Spleen (tissue), 11 donors: Measurements from ENCODE around the gene CST9L. TPM values are rescaled to one million over a fixed set of nuclear protein-coding genes. Genes with fewer than 3 reads are reported as not detected.

Experiments used
- DNase-seq: peaks from one replicate; pipeline ENCODE4 v3.0.0-alpha.2; 2020
- H3K27ac ChIP-seq, 8 donors: fragments of 200-600 bp; sonication (generic) in 7 of 8; 1 replicate in 4 of 8; 2 replicates in 4 of 8; pipeline versions ENCODE4 v1.5.0 to v1.8.0; 2016 to 2021; ENCODE audit warnings: inconsistent platforms in 4 of 8, mild to moderate bottlenecking in 4 of 8, moderate library complexity in 1 of 8
- H3K27me3 ChIP-seq, 7 donors: fragments of 200-600 bp; sonication (generic) in 6 of 7; replicated peaks in 1 of 7; 1 replicate in 4 of 7; 2 replicates in 3 of 7; pipeline versions ENCODE4 v1.5.0 to v1.8.0; 2016 to 2021; ENCODE audit warnings: inconsistent platforms in 3 of 7, mild to moderate bottlenecking in 1 of 7
- H3K36me3 ChIP-seq, 6 donors: fragments of 200-600 bp; sonication (generic) in 5 of 6; 1 replicate in 4 of 6; 2 replicates in 2 of 6; pipeline versions ENCODE4 v1.5.0 to v1.8.0; 2016 to 2021; ENCODE audit warnings: inconsistent platforms in 2 of 6
- H3K4me1 ChIP-seq, 6 donors: fragments of 200-600 bp; sonication (generic) in 5 of 6; 1 replicate in 3 of 6; 2 replicates in 3 of 6; pipeline versions ENCODE4 v1.5.0 to v1.8.0; 2016 to 2021; ENCODE audit warnings: inconsistent platforms in 3 of 6
- H3K4me3 ChIP-seq, 8 donors: fragments of 200-600 bp; sonication (generic) in 7 of 8; 1 replicate in 4 of 8; 2 replicates in 4 of 8; pipeline versions ENCODE4 v1.5.0 to v1.8.0; 2016 to 2021; ENCODE audit warnings: inconsistent platforms in 4 of 8, mild to moderate bottlenecking in 4 of 8, moderate library complexity in 2 of 8
- H3K9me3 ChIP-seq, 8 donors: fragments of 200-600 bp; sonication (generic) in 7 of 8; 1 replicate in 4 of 8; 2 replicates in 4 of 8; pipeline versions ENCODE4 v1.5.0 to v1.8.0; 2016 to 2021; ENCODE audit warnings: inconsistent platforms in 4 of 8
- POLR2A ChIP-seq, 3 donors: fragments of 450-650 bp; IDR thresholded peaks; one replicate each; pipeline ENCODE4 v1.5.1; 2017; ENCODE audit warnings: antibody characterized with exemption in 3 of 3, mild to moderate bottlenecking in 1 of 3
- POLR2AphosphoS5 ChIP-seq, 3 donors: sonication (generic); formaldehyde crosslinking; IDR thresholded peaks; one replicate each; pipeline ENCODE4 v1.5.1; 2017; ENCODE audit warnings: antibody characterized with exemption in 3 of 3
- WGBS, 5 donors: extraction: QIAGEN DNeasy Blood & Tissue Kit in 3 of 5; methylation state at CpG; one replicate each; pipeline versions ENCODE4 v1.1.5 to v1.1.7; 2013 to 2018; 5-methylcytosine and 5-hydroxymethylcytosine counted together
- intact Hi-C: fragments of 100-400 bp; cut with DNase I; formaldehyde crosslinking; loops from one replicate; pipeline ENCODE4 v1.15.0; 2023; ENCODE audit warnings: low total_unique reads
- polyA plus RNA-seq, 3 donors: library from polyadenylated mRNA; stranded (reverse); fragments of 200-250 nt; gene quantifications; one replicate each; pipeline ENCODE4 v1.2.1, GENCODE V29; 2013
- total RNA-seq, 7 donors: library from RNA; depleted of rRNA in 3 of 7; stranded (reverse); fragments of >200 nt in 3 of 7; fragmentation: NEBNext Ultra II Directional in 4 of 7; extraction: Animal tissue kit (Norgen Biotek cat#: 25700) in 4 of 7; gene quantifications; one replicate each; pipeline versions ENCODE4 v1.1.0 to v1.2.1, GENCODE V29; 2016 to 2021
- TF ChIP-seq, protein P1 (sequence below), 11 experiments: fragments of 200-600 bp in 7 of 11; fragments of 450-650 bp in 4 of 11; sonication (generic) in 4 of 11; IDR thresholded peaks in 8 of 11; conservative IDR thresholded peaks in 3 of 11; 1 replicate in 7 of 11; 2 replicates in 4 of 11; pipeline versions ENCODE4 v1.4.0 to v1.8.0; 2016 to 2021; ENCODE audit warnings: antibody characterized with exemption in 11 of 11, inconsistent platforms in 4 of 11, mild to moderate bottlenecking in 1 of 11
- donor health status: healthy with polysubstance abuse.
- donor health status: DM: no; HTN: no; CAD: no; lungs with moderate emphysema.
- donor health status: DM: no; HTN: no; CAD: no.
- donor health status: Bipolar disorder and iron deficiency.
- donor health status: healthy.
- donor health status: DM: no; HTN: no; CAD: no.
- donor health status: DM: yes; HTN: yes; CAD: no.

CST9L gene
- total and polyA plus RNA-seq, 10 donors, result not detected

DNA sequence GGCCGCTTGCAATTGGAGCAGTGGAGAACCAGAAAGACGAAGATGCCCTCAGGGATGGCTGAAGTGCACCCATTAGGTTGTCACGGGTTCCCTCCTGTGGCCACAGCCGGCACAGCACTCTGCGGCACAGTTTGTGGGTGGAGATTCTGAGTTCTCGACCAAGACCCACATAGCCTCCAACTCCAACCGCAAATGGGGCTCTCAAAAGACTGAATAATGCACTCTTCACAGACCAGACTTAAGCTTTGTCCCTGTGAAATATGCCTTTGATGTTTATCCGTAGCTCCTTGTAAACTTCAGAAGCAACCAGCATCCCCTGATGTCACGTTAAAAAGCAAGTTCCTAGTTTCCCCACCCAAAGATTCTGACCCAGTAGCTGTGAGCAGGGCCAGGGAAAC, 38.4 kb upstream of the CST9L start:
- 8 to 10% (median 10%) methylated on average over 9 of the region's 9 CpGs for WGBS, 5 donors
- DNase-seq, result peak; percentile 88
- Histone ChIP-seq H3K4me1 (peaks cover 0 to 10% (median 0%) of the 10 kb centered on the region in 6 donors), H3K27me3 (peaks cover 0 to 23% (median 0%) of the 10 kb centered on the region in 7 donors), H3K9me3 (no peaks in the 10 kb centered on the region), H3K36me3 (no peaks in the 10 kb centered on the region), H3K4me3 (no peak overlapping the region), H3K27ac (no peak overlapping the region)
- intact Hi-C loops, result no loop called here
- TF ChIP-seq, protein P1, sequence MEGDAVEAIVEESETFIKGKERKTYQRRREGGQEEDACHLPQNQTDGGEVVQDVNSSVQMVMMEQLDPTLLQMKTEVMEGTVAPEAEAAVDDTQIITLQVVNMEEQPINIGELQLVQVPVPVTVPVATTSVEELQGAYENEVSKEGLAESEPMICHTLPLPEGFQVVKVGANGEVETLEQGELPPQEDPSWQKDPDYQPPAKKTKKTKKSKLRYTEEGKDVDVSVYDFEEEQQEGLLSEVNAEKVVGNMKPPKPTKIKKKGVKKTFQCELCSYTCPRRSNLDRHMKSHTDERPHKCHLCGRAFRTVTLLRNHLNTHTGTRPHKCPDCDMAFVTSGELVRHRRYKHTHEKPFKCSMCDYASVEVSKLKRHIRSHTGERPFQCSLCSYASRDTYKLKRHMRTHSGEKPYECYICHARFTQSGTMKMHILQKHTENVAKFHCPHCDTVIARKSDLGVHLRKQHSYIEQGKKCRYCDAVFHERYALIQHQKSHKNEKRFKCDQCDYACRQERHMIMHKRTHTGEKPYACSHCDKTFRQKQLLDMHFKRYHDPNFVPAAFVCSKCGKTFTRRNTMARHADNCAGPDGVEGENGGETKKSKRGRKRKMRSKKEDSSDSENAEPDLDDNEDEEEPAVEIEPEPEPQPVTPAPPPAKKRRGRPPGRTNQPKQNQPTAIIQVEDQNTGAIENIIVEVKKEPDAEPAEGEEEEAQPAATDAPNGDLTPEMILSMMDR (IDR thresholded peaks at IDR 0.05 in 8 of 11, conservative IDR thresholded peaks at IDR 0.05 in 3 of 11), result peak; percentile 77 to 90 (median 83)
- no peak for TF ChIP-seq POLR2A (IDR thresholded peaks at IDR 0.05)
- TF ChIP-seq POLR2AphosphoS5 (IDR thresholded peaks at IDR 0.05), result peak in 1 of 3 donors; percentile 44

DNA sequence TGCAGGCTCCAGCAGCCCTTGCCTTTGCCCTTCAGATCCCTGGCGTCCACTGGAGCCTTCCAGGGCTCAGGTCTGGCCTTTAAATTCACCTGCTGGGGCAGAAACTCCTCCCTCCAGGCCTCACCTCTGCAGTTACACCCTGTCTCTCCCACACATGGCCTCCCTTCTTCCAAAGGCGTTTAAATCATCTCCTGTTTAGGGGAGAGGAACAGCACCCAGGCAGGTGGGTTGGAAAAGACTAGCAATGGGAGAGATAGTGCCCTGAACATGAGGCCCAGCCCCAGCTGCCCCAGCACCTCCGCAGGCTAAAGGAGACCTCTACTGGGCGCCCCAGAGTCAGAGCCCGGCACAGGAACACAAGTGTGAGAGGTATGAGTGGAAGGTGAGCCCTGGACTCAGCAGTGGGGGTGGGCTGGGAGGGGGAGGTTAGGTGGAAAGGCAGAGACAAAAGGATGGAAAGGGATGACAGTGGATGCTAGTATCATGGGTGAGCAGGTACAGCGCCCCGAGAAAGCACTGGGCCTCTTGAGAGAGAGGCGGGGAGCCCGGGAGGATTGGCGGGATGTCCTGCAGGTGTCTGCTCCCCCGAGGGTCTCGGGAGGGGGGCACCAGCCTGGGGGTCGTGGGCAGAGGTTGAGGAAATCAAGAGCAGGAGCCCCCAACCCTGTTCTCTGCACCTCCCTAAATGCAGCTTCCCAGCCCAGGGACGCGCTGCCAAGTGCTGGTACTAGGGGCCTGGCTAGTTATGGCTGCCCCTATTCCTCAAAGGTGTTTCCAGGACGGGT, 37.8 kb upstream of the CST9L start, which contains the start of gene CST9:
CST9 (minus strand) TSS at position 51 of the 785 bp plus-strand sequence. CDS start 53 bp downstream, outside the sequence.
- DNase-seq, result no peak
- 50 to 69% (median 64%) methylated on average over 16 of the region's 16 CpGs for WGBS, 5 donors
- intact Hi-C loops, result no loop called here

DNA sequence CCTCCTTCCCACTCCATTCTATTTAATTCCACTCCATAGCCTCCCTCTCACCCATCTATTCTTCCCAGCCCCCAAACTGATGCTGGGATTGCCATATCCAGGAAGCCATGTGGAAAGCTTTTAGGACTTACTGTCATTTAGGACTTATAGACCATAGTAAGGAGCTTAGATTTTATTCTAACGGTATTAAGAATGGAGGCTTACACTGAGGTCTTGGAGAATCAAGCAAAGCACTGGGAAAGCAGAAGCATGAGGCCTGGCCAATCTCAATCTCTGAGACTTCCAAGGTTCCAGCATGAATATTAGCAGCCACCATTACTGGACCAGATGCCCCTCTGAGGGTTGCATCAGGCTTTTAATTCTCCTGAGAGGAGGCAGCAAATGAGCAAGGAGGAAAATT, 36.0 kb upstream of the CST9L start:
- no peaks in the 10 kb centered on the region for H3K9me3 ChIP-seq
- no peak for TF ChIP-seq POLR2A (IDR thresholded peaks at IDR 0.05)
- TF ChIP-seq, protein P1 (IDR thresholded peaks at IDR 0.05 in 8 of 11, conservative IDR thresholded peaks at IDR 0.05 in 3 of 11), result no peak
- no peak for TF ChIP-seq POLR2AphosphoS5 (IDR thresholded peaks at IDR 0.05)
- H3K4me1 ChIP-seq, result peaks cover 0 to 10% (median 0%) of the 10 kb centered on the region in 6 donors
- no peak for DNase-seq
- H3K36me3 ChIP-seq, result no peaks in the 10 kb centered on the region
- H3K4me3 ChIP-seq, result no peak overlapping the region
- intact Hi-C loops, result no loop called here
- 70 to 94% (median 86%) methylated on average over 1 of the region's 1 CpG for WGBS, 5 donors
- peaks cover 0 to 23% (median 0%) of the 10 kb centered on the region in 7 donors for H3K27me3 ChIP-seq
- no peak overlapping the region for H3K27ac ChIP-seq

More for the DNA sequence above, 37.8 kb upstream of the CST9L start, which contains the start of gene CST9:
- H3K27ac ChIP-seq, result no peak within 1 kb of the TSS
- no peaks in the 10 kb centered on the region for H3K9me3 ChIP-seq
- TF ChIP-seq POLR2AphosphoS5 (IDR thresholded peaks at IDR 0.05), result no peak
- TF ChIP-seq POLR2A (IDR thresholded peaks at IDR 0.05), result no peak
- TF ChIP-seq, protein P1 (IDR thresholded peaks at IDR 0.05 in 8 of 11, conservative IDR thresholded peaks at IDR 0.05 in 3 of 11), result no peak
- peaks cover 0 to 10% (median 0%) of the 10 kb centered on the region in 6 donors for H3K4me1 ChIP-seq
- no peak within 1 kb of the TSS for H3K4me3 ChIP-seq
- no peaks in the 10 kb centered on the region for H3K36me3 ChIP-seq
- peaks cover 0 to 23% (median 0%) of the 10 kb centered on the region in 7 donors for H3K27me3 ChIP-seq

DNA sequence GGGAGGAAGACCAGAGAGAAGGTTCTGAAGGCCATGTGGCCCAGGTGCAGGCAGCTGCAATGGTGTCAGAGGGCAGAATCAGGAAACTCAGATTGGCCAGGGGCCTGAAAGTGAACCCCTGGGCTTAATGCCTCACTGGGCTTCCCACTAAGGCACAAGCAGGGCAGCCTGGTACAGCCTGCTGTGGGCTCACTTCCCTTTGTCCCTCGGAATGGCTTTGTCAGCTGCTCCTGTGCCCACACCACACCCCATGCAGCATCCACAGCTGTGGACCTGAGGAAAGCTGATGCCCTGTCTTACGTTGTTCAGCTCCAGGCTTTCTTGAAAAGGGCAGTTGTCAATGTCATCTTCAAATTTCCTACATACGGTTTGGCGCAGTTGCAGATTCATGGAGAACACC, 35.0 kb upstream of the CST9L start:
- DNase-seq, result no peak
- peaks cover 0 to 23% (median 0%) of the 10 kb centered on the region in 7 donors for H3K27me3 ChIP-seq
- intact Hi-C loops, result no loop called here
- H3K4me3 ChIP-seq, result no peak overlapping the region
- no peak for TF ChIP-seq POLR2AphosphoS5 (IDR thresholded peaks at IDR 0.05)
- TF ChIP-seq, protein P1 (IDR thresholded peaks at IDR 0.05 in 8 of 11, conservative IDR thresholded peaks at IDR 0.05 in 3 of 11), result no peak
- no peak for TF ChIP-seq POLR2A (IDR thresholded peaks at IDR 0.05)
- H3K9me3 ChIP-seq, result no peaks in the 10 kb centered on the region
- H3K27ac ChIP-seq, result no peak overlapping the region
- H3K4me1 ChIP-seq, result peaks cover 0 to 10% (median 0%) of the 10 kb centered on the region in 6 donors
- no peaks in the 10 kb centered on the region for H3K36me3 ChIP-seq
- 74 to 82% (median 75%) methylated on average over 4 of the region's 4 CpGs for WGBS, 5 donors
